MV-4-11 (cell line): ENCODE data around the gene MACROH2A1.

Experiments used
- DNase-seq: peaks from one replicate; lab custom pipeline; 2025; lab: John Stamatoyannopoulos, UW

MACROH2A1 gene

GRCh38 chr5:135313946-135314345, 85.1 kb downstream of the MACROH2A1 start:
- DNase-seq: no peak

- DNase-seq: no peak
These were observed 85.6 kb downstream of the MACROH2A1 start for GRCh38 chr5:135313405-135313804.

GRCh38 chr5:135312255-135312935, 86.6 kb downstream of the MACROH2A1 start:
- DNase-seq: no peak

- peak; percentile 80 for DNase-seq
These were observed 88.6 kb downstream of the MACROH2A1 start for GRCh38 chr5:135310328-135310989.

GRCh38 chr5:135309391-135310327, 89.4 kb downstream of the MACROH2A1 start:
- DNase-seq: peak; percentile 44

GRCh38 chr5:135308752-135309151, 90.3 kb downstream of the MACROH2A1 start:
- DNase-seq: no peak

GRCh38 chr5:135308245-135308644, 90.8 kb downstream of the MACROH2A1 start:
- peak; percentile 21 for DNase-seq

- DNase-seq: no peak
These were observed 91.7 kb downstream of the MACROH2A1 start for GRCh38 chr5:135307143-135307903.

- no peak for DNase-seq
These were observed 92.5 kb downstream of the MACROH2A1 start for GRCh38 chr5:135306557-135306956.

GRCh38 chr5:135304352-135305221, 94.4 kb downstream of the MACROH2A1 start:
- peak; percentile 12 for DNase-seq

GRCh38 chr5:135303582-135304173, 95.4 kb downstream of the MACROH2A1 start:
- DNase-seq: no peak

- DNase-seq: no peak
These were observed 101.9 kb downstream of the MACROH2A1 start for GRCh38 chr5:135296900-135297816.

- DNase-seq: no peak
These were observed 103.2 kb downstream of the MACROH2A1 start for GRCh38 chr5:135295852-135296251.

GRCh38 chr5:135294793-135295192, 104.2 kb downstream of the MACROH2A1 start:
- DNase-seq: no peak

- DNase-seq: no peak
These were observed 109.4 kb downstream of the MACROH2A1 start for GRCh38 chr5:135289651-135290050.

- DNase-seq: no peak
These were observed 111.5 kb downstream of the MACROH2A1 start for GRCh38 chr5:135287551-135287950.
